ENCODE data around the gene GMPPA. TPM values are rescaled to one million over a fixed set of nuclear protein-coding genes. Genes with fewer than 3 reads are reported as not detected.

The GMPPA gene
- total RNA-seq, 1 donor from 2014 or later = 35.8 TPM

GRCh38 chr2:219556413-219556812 lies 57.7 kb downstream of the GMPPA start:
- peaks cover 13% of the 10 kb centered on the region for H3K36me3 Mint-ChIP-seq (ENCODE audit: insufficient read depth)
- peaks cover 15% of the 10 kb centered on the region for H3K27me3 Mint-ChIP-seq
- H3K4me1 Mint-ChIP-seq (ENCODE audit: low read depth) = peaks cover 6% of the 10 kb centered on the region
- H3K27ac Mint-ChIP-seq = no peak overlapping the region
- no peak for TF ChIP-seq CTCF (IDR thresholded peaks at IDR 0.05; ENCODE audit: unreplicated experiment)
- no peak overlapping the region for H3K4me3 Mint-ChIP-seq (ENCODE audit: low read depth)
- H3K9me3 Mint-ChIP-seq (ENCODE audit: low read depth) = no peaks in the 10 kb centered on the region
- no peak for DNase-seq (ENCODE audit: low spot score, unreplicated experiment)

Small RNA genes lying within 50 kb of the gene (microRNA-seq; reads per million reads assigned to microRNA genes)
- not detected for gene MIR3132 (ENCODE audit: borderline number of aligned reads, unreplicated experiment)

Other genes starting within 250 kb of the GMPPA start
- gene TUBA4B, start 245.6 kb upstream of the GMPPA start, total RNA-seq = not detected in 2 replicates
- gene TUBA4A, start 245.0 kb upstream of the GMPPA start, total RNA-seq = 8.3 and 9.1 TPM in 2 replicates
- gene DNAJB2, start 219.5 kb upstream of the GMPPA start, total RNA-seq = 66.2 and 69.5 TPM in 2 replicates
- gene PTPRN, start 189.5 kb upstream of the GMPPA start, total RNA-seq = 30.2 and 30.5 TPM in 2 replicates
- gene RESP18, start 166.1 kb upstream of the GMPPA start, total RNA-seq = not detected in 2 replicates
- 36.0 and 47.0 TPM in 2 replicates for gene DNPEP, start 111.0 kb upstream of the GMPPA start, total RNA-seq
- not detected in 2 replicates for gene DES, start 80.5 kb upstream of the GMPPA start, total RNA-seq
- gene SPEG, start 64.0 kb upstream of the GMPPA start, total RNA-seq = 15.1 and 15.5 TPM in 2 replicates
- gene ASIC4, start 15.6 kb downstream of the GMPPA start, total RNA-seq = 3.4 and 5.1 TPM in 2 replicates
- gene CHPF, start 44.9 kb downstream of the GMPPA start, total RNA-seq = 49.1 and 51.1 TPM in 2 replicates
- 8.2 and 9.7 TPM in 2 replicates for gene TMEM198, start 45.1 kb downstream of the GMPPA start, total RNA-seq
- gene OBSL1, start 72.6 kb downstream of the GMPPA start, total RNA-seq = 197 and 198 TPM in 2 replicates
- 1.5 and 1.7 TPM in 2 replicates for gene INHA, start 73.4 kb downstream of the GMPPA start, total RNA-seq
- gene STK11IP, start 99.0 kb downstream of the GMPPA start, total RNA-seq = 39.7 and 41.4 TPM in 2 replicates
- 17.0 and 19.7 TPM in 2 replicates for gene SLC4A3, start 128.7 kb downstream of the GMPPA start, total RNA-seq

Measured in progenitor cell of endocrine pancreas (in vitro differentiated cells).